ENCODE data around the gene EIF3C.
"Not testable (repeated sequence)": the region's sequence is repeated elsewhere in the genome, so short reads cannot be mapped to it uniquely, and the experiment has no call there.

Gene EIF3C

GRCh38 chr16:28751487-28751886, 40.2 kb downstream of the EIF3C start, which contains the start of gene NPIPB9:
Gene NPIPB9 (plus strand): TSS chr16:28751787.
- not testable (repeated sequence) for DNase-seq

DNA sequence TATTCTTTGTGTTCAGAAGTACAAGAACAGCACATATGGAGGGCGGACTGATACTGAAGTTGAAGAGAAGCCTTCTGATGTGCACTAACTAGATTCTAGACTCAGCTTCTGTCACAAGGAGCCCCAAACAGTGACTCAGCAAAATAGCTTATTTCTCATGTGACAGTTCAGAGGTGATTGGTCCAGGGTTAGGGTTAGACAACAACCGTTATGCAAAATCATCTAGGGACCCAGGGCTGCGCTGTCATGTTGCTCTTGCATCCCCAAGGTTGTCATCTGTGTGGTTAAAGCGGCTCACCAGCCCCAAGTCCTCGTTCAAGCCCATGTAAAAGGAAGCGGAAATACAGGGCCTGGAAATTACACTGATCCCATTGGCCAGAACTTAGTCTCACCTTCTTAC, 70.4 kb downstream of the EIF3C start:
- not testable (repeated sequence) for DNase-seq

- not testable (repeated sequence) for DNase-seq
These were observed 71.1 kb downstream of the EIF3C start for GRCh38 chr16:28782357-28782756.
